LNCAP (cell line): Measurements from ENCODE around the gene CRY1.
A peak's percentile ranks its signal among the peaks of the same experiment; 100 is the strongest.

ENCODE experiments used
- TF ChIP-seq, protein P1 (sequence below): fragments of 450-650 bp; IDR thresholded peaks from 2 replicates; pipeline ENCODE4 v1.5.1; 2017; ENCODE audit warnings: mild to moderate bottlenecking

CRY1 gene

DNA sequence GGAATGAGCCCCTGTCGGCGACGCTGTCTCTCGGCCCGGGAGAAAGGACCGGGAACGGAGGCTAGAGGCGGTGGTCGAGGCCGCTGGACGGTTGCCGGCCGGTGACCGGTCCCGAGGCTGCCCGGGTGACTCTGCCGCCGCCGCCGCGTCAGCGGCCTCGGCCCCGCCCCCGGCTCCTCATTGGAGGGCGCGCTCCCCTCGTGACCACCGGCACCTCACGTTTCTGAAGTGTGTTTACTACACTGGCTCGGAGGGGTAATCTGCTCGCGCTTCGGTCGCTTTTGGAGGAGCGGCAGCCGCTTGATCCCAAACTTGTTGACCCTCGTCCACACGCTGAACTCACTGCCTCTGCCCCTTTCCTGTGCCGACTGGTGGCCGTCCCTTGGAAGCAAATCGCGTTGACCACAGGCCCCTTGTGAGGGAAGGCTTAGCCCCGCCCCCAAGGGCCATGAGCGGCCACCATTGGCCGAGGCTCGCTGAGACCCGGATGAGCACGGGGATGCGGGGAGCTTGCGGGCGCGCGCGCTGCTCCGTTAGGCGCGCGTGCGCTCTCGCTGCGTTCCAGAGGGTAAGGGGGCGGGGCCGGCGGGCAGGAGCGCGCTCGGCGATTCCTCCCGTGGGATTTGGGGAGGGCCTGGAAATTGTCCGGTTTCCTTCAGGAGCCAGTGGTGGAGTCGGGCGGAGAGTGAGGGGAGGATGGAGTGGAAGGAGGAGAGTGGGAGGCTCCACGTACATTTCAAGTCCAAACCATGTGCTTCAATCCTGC, at the start of gene CRY1:
CRY1 (minus strand) TSS at position 133 of the 766 bp plus-strand sequence. CDS start 588 bp downstream, outside the sequence.
- TF ChIP-seq, protein P1, sequence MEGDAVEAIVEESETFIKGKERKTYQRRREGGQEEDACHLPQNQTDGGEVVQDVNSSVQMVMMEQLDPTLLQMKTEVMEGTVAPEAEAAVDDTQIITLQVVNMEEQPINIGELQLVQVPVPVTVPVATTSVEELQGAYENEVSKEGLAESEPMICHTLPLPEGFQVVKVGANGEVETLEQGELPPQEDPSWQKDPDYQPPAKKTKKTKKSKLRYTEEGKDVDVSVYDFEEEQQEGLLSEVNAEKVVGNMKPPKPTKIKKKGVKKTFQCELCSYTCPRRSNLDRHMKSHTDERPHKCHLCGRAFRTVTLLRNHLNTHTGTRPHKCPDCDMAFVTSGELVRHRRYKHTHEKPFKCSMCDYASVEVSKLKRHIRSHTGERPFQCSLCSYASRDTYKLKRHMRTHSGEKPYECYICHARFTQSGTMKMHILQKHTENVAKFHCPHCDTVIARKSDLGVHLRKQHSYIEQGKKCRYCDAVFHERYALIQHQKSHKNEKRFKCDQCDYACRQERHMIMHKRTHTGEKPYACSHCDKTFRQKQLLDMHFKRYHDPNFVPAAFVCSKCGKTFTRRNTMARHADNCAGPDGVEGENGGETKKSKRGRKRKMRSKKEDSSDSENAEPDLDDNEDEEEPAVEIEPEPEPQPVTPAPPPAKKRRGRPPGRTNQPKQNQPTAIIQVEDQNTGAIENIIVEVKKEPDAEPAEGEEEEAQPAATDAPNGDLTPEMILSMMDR = no peak

DNA sequence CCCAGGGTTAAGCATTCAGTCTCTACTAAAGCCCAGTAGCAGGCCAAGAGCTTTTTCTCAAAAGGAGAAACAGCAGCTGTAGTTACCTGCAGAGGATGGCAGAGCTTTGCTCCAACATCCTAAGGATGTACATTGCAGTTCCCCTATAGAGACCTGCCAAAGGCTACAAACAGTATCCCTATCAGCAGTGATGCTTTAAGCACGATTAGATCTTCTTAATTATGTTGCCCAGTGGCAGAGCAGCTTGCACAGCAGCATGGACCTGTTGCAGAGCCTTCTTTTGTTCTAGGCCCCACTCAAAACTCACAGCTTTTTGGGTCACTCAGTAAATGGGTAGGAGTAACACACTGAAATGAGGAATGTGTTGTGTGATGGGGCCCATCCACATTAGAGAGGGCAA, 46.4 kb upstream of the CRY1 start:
- TF ChIP-seq, protein P1 = no peak

DNA sequence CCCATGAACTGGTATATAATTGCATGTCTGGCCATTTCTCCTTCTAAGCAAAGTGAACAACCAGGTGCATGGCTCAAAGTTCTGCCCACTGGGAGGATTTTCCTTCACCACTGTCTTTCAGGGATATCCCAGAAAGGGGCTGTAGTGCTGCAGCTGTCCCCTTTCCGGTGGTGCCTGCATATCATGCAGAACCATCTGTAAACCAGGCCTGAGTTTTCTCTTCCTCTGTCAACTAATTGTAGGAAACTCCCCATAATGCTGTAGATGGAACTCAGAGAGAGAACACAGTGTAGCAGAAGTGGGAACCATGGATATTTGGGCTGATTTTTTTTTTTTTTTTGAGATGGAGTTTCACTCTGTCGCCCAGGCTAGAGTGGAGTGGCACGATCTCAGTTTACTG, 45.6 kb upstream of the CRY1 start:
- TF ChIP-seq, protein P1 = no peak

DNA sequence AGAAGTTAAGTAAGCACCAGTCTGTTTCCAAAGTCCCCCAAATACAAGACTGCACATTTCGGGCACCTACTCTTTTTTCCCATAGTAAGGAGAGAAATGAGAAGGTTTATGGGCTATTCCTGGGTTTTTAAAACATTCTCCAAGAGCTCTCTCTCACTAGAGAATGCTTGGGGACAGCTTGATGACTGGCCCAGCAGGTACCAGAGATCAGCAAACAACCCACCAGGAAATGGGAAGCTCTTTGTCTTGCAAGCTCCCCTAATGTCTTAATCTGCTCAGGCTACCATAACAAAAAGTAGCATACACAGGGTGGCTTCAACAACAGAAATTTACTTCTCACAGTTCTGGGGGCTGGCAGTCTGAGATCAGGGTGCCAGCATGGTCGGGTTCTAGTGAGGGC, 41.8 kb upstream of the CRY1 start:
- TF ChIP-seq, protein P1 = no peak

DNA sequence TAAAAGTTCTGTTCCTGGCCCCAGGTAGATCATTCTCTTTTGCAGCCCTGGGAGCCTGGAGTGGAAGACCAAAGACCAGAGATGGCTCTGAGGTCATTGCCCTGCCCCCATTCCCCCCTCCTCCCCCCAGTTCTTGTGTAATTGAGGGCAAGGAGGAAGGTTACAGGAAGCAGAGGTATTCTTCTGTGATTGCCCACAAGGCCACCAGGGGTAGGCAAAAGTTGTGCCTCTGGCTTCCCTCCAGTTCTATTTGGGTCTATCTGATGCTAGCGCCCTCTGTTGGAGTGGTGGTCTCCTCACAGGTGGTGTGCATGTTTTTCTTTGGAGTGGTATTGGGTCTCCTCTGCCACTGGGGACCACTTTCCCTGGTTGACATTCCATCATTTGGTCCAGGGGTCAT, 41.2 kb upstream of the CRY1 start:
- TF ChIP-seq, protein P1 = peak; percentile 33; the same call in 1 of the 2 replicates

DNA sequence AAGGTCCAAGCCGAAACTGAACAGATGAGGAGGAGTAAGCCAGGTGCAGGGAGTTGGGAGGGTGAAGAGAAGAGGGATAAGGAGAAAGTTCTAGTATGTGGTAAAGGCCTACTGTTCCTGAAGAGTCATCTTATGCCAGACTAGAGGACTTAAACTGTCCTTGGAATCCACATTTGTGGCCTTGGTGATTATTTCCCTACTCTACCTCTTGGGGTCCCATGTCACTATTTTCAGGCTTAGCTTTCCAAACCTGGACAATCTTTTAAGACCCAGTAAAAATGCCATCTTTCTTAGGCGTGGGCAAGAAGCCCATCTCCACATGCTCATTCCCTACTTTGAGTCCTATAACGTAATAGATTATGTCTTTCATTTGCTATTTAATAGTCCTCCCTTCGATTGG, 40.1 kb upstream of the CRY1 start:
- TF ChIP-seq, protein P1 = no peak

DNA sequence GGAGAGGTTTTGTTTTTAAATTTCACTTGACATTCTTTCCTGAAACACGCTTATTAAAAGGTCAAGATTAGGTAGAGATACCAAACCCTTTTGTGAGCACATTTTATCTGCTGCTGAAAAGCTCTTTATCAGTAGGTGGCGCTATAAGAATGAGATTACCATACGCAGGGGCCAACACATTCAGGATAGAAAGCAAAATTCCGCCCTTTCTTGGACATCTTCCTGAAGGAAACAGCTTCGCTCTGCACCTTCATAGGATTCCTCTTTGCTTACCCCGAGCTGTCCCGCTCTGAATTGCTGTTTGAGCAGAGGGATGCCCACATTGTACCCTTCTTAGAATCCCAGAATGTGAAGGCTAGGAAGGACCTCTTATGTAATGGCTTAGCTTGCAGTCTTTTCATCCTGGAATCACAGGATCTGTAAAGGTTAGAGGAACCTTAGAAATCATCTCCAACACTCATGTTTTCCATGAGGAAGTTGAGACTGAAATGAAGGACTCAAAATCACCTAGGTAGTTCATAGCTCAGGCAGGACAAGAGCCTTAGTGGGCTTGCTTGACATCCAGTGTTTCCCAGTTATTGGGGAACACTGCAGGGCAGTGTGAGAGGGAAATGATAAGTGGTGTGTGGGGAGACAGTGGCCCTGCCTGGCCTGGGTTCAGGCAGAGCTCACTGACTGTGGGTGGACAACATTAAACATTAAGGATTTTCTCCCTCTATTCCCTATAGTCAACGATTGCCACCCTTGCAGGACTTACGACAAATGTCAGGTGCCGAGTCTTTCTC, 38.7 kb upstream of the CRY1 start:
- TF ChIP-seq, protein P1 = peak; percentile 86
